Stromal cell of bone marrow (primary cell): Measurements from ENCODE around the gene OR8J1.
"Not testable (repeated sequence)": the region's sequence is repeated elsewhere in the genome, so short reads cannot be mapped to it uniquely, and the experiment has no call there.

ENCODE experiments used
- DNase-seq: peaks from one replicate; pipeline ENCODE4 v3.0.0-alpha.2; 2012; ENCODE audit warnings: low read depth

OR8J1 gene, protein sequence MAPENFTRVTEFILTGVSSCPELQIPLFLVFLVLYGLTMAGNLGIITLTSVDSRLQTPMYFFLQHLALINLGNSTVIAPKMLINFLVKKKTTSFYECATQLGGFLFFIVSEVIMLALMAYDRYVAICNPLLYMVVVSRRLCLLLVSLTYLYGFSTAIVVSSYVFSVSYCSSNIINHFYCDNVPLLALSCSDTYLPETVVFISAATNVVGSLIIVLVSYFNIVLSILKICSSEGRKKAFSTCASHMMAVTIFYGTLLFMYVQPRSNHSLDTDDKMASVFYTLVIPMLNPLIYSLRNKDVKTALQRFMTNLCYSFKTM

DNA sequence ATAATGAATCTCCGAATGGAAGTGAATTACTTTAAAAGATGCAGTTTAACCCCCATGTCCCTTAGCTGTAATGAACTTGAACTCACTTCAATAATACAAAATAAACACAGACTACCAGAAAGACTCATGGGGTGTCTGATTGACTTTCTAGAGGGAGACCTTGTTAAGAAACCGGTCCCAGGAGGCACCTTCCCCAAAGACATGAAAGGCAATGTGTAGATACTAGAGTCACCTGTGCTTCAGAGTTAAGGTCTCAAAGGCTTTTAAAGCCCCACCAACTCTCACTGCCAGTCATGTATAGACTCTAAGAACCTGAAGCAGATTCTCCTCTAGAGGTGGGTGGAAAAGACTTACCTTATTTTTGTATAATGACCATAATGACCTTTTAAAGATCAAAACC, at the start of gene OR8J1:
TSS of gene OR8J1 (plus strand) at position 301 of the 400 bp plus-strand sequence. CDS start 5,956 bp downstream, outside the sequence.
- no peak for DNase-seq

DNA sequence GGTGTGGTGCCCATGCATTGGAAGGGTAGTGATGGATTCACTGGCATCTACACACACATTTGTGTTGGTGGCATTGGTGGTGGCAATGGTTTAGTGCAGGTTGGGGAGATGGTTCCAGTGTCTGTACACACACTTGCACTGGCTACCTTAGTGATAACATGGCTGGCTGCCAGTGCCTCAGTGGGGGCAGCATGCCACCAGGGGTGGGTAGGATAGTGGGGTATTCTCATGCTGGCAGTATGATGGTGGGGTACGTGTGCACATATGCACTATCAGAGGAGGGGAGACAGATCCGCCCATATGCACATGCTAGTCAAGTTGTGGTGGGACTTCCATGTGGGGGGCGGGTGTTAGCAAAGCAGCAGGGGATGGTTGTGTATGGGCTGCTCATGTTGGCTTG, 46.3 kb upstream of the OR8J1 start:
- no peak for DNase-seq

DNA sequence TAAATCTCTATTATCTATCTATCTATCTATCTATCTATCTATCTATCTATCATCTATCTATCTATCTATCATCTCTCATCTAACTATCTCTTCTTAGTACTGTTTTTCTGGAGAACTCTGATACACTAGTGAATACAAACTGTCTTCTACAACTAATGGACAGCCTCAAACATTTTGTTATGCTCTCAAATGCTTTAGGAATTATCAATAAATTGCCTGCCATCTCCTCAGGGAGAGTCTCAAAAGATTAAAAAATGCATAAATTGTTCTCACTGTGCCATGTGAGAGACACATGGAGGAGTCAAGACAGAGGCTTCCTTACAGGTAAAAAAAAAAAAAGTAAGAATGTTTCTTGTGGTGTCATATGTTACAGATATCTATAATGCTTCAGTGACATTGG, 39.2 kb upstream of the OR8J1 start, which contains the start of gene OR8K3:
TSS of gene OR8K3 (plus strand) at position 301 of the 400 bp plus-strand sequence. CDS start 3,163 bp downstream, outside the sequence.
- DNase-seq: no peak

DNA sequence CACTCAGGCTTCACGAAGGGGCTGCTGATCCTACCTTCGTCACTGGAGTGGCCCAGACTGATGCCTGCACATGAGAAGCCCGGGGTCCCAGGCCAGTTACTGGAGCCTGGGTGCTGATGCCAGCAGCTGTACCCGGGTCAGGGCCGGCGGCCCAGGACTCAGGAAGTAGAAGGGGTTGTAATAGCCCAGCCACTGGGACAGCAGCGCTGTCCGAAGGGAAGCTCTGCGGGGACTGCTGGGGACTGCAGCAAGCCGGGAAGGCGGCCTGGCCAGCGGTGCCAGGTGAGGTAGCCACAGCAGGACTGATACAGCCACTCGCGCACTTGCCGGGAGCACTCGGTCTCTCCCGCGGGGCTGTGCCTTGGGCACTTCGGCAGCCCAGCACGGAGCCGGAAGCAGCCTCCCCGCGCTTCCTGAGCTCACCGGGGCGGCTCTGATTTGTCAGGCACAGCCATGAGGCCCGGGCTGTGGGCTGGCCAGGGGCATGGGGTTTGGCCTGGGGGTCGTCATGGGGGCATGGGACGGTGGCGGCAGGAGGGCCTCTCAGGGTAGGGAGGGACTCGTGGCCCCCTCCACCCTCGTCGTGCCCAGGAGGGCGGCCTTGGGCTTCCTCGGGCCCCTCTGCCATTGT, 22.1 kb upstream of the OR8J1 start:
- no peak for DNase-seq

DNA sequence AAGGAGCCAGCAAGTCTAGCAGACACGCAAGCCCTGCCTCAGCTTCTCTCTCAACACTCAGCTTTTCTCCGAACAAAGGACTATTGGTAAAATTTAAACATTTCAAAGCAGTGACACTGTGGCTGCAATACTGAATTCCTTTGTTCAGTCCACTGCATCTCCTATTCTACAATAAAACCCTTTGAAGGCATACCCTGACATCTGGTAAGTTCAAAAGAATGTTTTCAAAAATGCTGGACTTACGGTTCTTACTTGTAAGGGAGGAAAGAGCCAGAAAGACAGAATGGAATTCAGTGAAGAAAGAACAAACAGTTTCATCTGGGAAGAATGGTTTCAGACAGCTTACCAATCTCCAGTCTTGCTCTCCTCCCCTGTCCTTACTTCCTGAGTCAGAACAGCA, 20.9 kb upstream of the OR8J1 start:
- no peak for DNase-seq

DNA sequence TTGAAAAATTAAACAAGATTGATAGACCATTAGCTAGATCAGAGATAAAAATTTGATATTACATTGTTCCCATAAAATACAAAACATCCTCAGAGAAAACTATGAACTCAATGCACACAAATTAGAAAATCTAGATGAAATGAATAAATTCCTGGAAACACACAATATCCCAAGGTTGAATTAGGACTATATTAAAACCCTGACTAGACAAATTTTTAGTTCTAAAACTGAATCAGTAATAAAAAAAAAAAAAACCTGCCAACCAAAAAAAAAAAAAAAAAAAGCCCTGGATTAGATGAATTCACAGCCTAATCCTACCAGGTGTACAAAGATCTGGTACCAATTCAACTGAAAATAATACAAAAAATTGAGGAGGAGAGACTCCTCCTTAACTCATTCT, 13.8 kb upstream of the OR8J1 start:
- no peak for DNase-seq

DNA sequence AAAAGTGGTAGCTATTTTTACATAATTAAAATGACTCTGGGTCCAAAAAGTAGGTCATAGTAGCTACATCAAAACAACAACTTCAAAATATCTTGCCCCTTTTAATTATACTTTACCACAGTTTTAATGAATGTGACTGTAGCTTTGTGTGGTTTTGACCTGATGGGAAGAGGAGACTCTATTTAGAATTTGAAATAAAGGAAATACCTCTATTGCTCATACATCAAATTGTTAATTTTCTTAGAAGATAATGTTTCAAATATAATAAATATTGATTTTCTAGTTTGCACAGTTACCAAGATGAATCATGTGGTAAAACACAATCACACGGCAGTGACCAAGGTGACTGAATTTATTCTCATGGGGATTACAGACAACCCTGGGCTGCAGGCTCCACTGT, 8.4 kb upstream of the OR8J1 start, which contains the start of gene OR8K1:
TSS of gene OR8K1 (plus strand) at position 301 of the 400 bp plus-strand sequence. CDS start at position 301, 0 bp downstream.
- DNase-seq: no peak

DNA sequence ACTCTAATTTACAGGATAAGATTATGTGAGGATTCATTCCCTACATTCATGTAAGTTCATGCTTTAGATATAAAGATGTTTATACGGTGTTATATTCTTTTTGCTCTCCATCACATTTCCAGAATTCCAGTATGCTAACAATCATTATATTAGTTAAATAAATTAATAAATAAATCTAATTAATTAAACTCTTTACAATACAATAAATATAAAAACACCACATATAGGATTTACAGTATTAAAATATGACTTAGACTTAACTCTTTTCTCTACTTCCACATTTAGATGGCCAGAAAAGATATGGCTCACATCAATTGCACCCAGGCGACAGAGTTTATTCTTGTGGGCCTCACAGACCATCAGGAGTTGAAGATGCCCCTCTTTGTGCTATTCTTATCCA, 21.2 kb downstream of the OR8J1 start, which contains the start of gene OR8U1:
TSS of gene OR8U1 (plus strand) at position 301 of the 400 bp plus-strand sequence. CDS start at position 301, 0 bp downstream.
- DNase-seq: no peak

DNA sequence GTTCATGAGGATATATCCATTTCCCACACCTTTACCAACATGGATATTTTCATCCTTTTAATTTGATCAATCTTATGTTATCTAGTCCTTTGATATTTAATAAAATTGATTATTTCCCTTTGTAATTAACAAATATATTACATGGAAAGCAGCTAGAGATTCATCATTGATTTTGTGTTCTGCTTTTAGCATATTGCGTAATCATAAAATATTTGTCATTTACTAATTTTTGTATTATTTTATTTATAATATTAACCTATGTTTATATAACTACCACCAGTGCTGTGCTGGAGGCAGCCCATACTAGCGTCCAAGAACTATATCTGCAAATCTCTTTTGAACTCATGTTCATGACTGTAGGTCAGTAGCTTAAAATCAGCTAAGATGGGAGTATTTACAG, 26.0 kb downstream of the OR8J1 start:
- no peak for DNase-seq

DNA sequence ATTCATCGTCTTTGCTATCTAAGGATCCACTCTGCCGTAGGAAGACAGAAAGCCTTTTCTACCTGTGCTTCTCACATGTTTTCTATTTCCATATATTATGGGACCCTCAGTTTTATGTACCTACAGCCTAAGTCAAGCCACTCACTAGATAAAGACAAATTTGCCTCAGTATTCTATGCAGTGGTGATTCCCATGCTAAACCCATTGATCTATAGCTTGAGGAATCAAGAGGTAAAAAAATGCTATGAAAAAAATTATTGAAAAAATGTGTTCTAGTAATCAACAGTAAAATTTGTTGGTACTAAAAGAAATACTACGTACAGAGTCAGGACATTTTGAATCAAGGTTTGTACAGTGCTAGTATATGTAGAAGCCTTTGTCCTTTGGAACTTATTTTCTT, 40.3 kb downstream of the OR8J1 start:
- no peak for DNase-seq

DNA sequence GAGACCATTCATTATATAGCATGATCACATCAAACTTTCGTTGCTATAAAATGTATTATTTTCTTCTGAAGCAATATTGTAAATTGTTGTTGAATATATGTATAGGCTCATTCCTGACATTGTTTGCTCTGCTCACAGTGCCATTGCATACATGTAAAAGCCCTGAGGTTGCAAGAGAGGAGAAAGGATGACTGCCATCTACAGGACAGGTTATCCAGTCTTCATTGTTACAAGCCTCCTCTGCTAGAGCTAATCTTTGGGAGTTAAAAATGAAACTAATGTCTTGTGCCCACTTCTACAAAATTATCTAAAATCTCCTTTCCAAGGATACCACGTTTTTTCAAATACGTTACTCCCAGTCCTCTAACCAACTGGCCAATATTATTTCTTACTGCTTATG, 42.0 kb downstream of the OR8J1 start:
- DNase-seq: no peak

DNA sequence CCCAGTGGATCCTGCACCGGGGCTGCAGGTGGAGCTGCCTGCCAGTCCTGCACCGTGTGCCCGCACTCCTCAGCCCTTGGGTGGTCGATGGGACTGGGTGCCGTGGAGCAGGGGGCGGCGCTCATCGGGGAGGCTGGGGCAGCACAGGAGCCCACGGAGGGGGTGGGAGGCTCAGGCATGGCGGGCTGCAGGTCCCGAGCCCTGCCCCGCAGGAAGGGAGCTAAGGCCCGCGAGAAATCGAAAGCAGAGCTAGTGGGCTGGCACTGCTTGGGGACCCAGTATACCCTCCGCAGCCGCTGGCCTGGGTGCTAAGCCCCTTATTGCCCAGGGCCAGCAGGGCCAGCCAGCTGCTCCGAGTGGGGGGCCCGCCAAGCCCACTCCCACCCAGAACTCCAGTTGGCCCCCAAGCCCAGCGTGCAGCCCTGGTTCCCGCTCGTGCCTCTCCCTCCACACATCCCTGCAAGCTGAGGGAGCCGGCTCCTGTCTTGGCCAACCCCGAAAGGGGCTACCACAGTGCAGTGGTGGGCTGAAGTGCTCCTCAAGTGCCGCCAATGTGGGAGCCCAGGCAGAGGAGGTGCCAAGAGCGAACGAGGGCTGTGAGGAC, 47.9 kb downstream of the OR8J1 start:
- DNase-seq: not testable (repeated sequence)

DNA sequence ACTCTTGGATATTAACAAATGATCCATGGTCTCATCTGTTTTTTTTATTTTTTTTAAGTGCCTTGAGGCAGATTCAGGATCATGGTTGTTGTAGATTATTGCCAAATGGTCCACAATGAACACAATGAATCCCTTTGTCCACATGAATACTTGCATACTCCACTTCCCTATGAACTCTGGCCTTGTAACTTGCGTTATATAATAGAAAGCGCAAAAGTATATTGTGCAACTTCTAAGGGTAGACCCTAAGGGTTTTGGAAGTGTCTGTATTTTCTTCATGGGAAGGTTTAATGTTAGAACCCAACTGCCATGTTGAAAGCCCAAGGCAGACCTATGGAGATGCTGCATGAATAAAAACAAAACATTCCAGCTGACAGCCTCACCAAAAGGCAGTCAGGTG, 50.3 kb downstream of the OR8J1 start:
- no peak for DNase-seq

DNA sequence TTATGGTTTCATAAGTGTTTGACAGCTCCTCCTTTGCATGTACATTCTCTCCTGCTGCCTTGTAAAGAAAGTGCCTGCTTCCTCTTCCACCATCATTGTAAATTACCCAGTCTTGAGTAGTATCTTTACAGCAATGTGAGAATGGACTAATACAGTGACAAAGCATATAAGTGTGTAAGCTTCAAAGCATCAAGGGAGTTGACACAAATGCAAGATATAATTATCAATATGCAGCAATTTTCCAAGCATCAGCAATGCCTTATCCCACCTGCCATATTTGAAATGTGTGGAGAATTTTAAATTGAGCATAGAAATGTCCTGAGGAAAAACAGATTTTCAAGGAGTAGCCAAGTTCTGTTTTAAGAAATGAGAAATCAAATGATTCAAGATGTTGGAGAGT, 56.7 kb downstream of the OR8J1 start:
- no peak for DNase-seq
